Measurements from ENCODE around the gene VWA8. TPM values are rescaled to one million over a fixed set of nuclear protein-coding genes. Genes with fewer than 3 reads are reported as not detected.

VWA8 gene
- total and polyA plus RNA-seq, 2 of the 13 experiments (the other 11 are each of a cell fraction or from before 2014, with no cell fraction given): 9.1 to 17.3 TPM

DNA sequence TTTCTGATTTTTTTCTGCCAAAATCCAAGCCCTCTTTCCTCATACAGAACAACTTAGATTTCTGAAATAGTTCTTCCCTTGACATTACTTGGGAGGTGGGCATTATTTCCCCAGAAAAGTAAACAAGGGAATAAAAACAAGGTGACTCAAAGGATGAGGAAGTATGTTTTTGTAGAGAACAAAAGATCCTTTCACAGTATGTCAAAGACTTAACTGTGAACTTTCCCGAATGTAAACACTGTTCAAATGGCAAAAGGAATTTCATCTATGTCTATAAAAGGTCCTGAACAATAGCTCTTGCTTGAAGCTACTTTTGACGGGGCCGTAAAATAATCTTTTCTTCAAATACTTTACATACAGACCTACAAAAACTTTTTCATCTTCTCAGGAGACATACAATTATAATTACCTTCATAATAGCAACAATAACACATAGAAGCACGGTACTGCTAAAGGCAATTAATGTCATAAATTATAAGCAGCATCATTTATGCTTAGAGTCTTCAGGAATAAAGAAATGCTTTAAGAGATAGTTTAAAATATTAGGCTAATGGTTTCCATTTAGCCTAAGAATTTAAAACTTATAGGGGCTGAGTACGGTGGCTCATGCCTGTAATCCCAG is 312.5 kb downstream of the VWA8 start (continued):
- TF ChIP-seq, protein P1, sequence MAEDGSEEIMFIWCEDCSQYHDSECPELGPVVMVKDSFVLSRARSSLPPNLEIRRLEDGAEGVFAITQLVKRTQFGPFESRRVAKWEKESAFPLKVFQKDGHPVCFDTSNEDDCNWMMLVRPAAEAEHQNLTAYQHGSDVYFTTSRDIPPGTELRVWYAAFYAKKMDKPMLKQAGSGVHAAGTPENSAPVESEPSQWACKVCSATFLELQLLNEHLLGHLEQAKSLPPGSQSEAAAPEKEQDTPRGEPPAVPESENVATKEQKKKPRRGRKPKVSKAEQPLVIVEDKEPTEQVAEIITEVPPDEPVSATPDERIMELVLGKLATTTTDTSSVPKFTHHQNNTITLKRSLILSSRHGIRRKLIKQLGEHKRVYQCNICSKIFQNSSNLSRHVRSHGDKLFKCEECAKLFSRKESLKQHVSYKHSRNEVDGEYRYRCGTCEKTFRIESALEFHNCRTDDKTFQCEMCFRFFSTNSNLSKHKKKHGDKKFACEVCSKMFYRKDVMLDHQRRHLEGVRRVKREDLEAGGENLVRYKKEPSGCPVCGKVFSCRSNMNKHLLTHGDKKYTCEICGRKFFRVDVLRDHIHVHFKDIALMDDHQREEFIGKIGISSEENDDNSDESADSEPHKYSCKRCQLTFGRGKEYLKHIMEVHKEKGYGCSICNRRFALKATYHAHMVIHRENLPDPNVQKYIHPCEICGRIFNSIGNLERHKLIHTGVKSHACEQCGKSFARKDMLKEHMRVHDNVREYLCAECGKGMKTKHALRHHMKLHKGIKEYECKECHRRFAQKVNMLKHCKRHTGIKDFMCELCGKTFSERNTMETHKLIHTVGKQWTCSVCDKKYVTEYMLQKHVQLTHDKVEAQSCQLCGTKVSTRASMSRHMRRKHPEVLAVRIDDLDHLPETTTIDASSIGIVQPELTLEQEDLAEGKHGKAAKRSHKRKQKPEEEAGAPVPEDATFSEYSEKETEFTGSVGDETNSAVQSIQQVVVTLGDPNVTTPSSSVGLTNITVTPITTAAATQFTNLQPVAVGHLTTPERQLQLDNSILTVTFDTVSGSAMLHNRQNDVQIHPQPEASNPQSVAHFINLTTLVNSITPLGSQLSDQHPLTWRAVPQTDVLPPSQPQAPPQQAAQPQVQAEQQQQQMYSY (CRISPR knock-in tag; IDR thresholded peaks at IDR 0.05): no peak
- TF ChIP-seq HHEX (CRISPR knock-in tag; IDR thresholded peaks at IDR 0.05) (0 out of 2 replicates have a peak, but pooled peaks have one; percentile 4), ESRRA (CRISPR knock-in tag; IDR thresholded peaks at IDR 0.05; ENCODE audit: low read depth) (no peak), HMGA1 (CRISPR knock-in tag; conservative IDR thresholded peaks at IDR 0.05) (no peak), CREM (IDR thresholded peaks at IDR 0.05) (peak; percentile 83), CREM (CRISPR knock-in tag; IDR thresholded peaks at IDR 0.05) (no peak), ZNF101 (CRISPR knock-in tag; IDR thresholded peaks at IDR 0.05; ENCODE audit: borderline replicate concordance, low read depth) (no peak), JUNB (CRISPR knock-in tag; IDR thresholded peaks at IDR 0.05; ENCODE audit: borderline replicate concordance) (no peak), PAF1 (CRISPR knock-in tag; IDR thresholded peaks at IDR 0.05) (no peak), ZNF264 (CRISPR knock-in tag; IDR thresholded peaks at IDR 0.05) (no peak), HOXA9 (CRISPR knock-in tag; IDR thresholded peaks at IDR 0.05; ENCODE audit: borderline replicate concordance) (no peak), ASH2L (IDR thresholded peaks at IDR 0.05; ENCODE audit: insufficient read length, low read depth, low read length) (peak; percentile 50), ZNF562 (CRISPR knock-in tag; IDR thresholded peaks at IDR 0.05; ENCODE audit: borderline replicate concordance) (no peak)
- TF ChIP-seq, protein P2, sequence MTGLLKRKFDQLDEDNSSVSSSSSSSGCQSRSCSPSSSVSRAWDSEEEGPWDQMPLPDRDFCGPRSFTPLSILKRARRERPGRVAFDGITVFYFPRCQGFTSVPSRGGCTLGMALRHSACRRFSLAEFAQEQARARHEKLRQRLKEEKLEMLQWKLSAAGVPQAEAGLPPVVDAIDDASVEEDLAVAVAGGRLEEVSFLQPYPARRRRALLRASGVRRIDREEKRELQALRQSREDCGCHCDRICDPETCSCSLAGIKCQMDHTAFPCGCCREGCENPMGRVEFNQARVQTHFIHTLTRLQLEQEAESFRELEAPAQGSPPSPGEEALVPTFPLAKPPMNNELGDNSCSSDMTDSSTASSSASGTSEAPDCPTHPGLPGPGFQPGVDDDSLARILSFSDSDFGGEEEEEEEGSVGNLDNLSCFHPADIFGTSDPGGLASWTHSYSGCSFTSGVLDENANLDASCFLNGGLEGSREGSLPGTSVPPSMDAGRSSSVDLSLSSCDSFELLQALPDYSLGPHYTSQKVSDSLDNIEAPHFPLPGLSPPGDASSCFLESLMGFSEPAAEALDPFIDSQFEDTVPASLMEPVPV (CRISPR knock-in tag; IDR thresholded peaks at IDR 0.05): no peak
- TF ChIP-seq, protein P3, sequence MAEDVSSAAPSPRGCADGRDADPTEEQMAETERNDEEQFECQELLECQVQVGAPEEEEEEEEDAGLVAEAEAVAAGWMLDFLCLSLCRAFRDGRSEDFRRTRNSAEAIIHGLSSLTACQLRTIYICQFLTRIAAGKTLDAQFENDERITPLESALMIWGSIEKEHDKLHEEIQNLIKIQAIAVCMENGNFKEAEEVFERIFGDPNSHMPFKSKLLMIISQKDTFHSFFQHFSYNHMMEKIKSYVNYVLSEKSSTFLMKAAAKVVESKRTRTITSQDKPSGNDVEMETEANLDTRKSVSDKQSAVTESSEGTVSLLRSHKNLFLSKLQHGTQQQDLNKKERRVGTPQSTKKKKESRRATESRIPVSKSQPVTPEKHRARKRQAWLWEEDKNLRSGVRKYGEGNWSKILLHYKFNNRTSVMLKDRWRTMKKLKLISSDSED (CRISPR knock-in tag; IDR thresholded peaks at IDR 0.05): no peak
- TF ChIP-seq, protein P4, sequence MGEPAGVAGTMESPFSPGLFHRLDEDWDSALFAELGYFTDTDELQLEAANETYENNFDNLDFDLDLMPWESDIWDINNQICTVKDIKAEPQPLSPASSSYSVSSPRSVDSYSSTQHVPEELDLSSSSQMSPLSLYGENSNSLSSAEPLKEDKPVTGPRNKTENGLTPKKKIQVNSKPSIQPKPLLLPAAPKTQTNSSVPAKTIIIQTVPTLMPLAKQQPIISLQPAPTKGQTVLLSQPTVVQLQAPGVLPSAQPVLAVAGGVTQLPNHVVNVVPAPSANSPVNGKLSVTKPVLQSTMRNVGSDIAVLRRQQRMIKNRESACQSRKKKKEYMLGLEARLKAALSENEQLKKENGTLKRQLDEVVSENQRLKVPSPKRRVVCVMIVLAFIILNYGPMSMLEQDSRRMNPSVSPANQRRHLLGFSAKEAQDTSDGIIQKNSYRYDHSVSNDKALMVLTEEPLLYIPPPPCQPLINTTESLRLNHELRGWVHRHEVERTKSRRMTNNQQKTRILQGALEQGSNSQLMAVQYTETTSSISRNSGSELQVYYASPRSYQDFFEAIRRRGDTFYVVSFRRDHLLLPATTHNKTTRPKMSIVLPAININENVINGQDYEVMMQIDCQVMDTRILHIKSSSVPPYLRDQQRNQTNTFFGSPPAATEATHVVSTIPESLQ (CRISPR knock-in tag; conservative IDR thresholded peaks at IDR 0.05): no peak
- TF ChIP-seq, protein P5, sequence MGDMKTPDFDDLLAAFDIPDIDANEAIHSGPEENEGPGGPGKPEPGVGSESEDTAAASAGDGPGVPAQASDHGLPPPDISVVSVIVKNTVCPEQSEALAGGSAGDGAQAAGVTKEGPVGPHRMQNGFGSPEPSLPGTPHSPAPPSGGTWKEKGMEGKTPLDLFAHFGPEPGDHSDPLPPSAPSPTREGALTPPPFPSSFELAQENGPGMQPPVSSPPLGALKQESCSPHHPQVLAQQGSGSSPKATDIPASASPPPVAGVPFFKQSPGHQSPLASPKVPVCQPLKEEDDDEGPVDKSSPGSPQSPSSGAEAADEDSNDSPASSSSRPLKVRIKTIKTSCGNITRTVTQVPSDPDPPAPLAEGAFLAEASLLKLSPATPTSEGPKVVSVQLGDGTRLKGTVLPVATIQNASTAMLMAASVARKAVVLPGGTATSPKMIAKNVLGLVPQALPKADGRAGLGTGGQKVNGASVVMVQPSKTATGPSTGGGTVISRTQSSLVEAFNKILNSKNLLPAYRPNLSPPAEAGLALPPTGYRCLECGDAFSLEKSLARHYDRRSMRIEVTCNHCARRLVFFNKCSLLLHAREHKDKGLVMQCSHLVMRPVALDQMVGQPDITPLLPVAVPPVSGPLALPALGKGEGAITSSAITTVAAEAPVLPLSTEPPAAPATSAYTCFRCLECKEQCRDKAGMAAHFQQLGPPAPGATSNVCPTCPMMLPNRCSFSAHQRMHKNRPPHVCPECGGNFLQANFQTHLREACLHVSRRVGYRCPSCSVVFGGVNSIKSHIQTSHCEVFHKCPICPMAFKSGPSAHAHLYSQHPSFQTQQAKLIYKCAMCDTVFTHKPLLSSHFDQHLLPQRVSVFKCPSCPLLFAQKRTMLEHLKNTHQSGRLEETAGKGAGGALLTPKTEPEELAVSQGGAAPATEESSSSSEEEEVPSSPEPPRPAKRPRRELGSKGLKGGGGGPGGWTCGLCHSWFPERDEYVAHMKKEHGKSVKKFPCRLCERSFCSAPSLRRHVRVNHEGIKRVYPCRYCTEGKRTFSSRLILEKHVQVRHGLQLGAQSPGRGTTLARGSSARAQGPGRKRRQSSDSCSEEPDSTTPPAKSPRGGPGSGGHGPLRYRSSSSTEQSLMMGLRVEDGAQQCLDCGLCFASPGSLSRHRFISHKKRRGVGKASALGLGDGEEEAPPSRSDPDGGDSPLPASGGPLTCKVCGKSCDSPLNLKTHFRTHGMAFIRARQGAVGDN (CRISPR knock-in tag; IDR thresholded peaks at IDR 0.05): no peak
